Panc1 (cell line): ENCODE measurements around the gene HEMGN. TPM values are rescaled to one million over a fixed set of nuclear protein-coding genes. Genes with fewer than 3 reads are reported as not detected.

Experiments
- ATAC-seq: fragments of 200-7000 bp; cut with Tn5 transposase; 2 replicates; pipeline ENCODE4 v1.9.1; 2020; ENCODE audit warnings: mild to moderate bottlenecking, moderate library complexity
- BruUV-seq: library from RNA; stranded (reverse); fragments of 400-500 nt; replicated peaks from 2 replicates; lab custom pipeline; 2021; lab: Mats Ljungman, UMichigan
- CTCF ChIA-PET: fragments of 300-600 bp; sonication (Branson Sonifier 250); formaldehyde crosslinking; loops from one replicate; lab custom pipeline; 2022; ENCODE audit warnings: antibody characterized with exemption; lab: Charles Lee
- POLR2A ChIA-PET: fragments of 300-600 bp; sonication (Branson Sonifier 250); formaldehyde crosslinking; loops from one replicate; lab custom pipeline; 2022; ENCODE audit warnings: antibody characterized with exemption; lab: Charles Lee
- DNase-seq: peaks from one replicate; pipeline ENCODE4 v3.0.0-alpha.2; 2010; ENCODE audit warnings: low read depth, low spot score
- H3K27ac ChIP-seq: 2 replicates; pipeline ENCODE4 v1.5.1; 2011; ENCODE audit warnings: mild to moderate bottlenecking, low read length, inconsistent platforms
- H3K27me3 ChIP-seq: fragments of 200-500 bp; sonication (Bioruptor generic); 2 replicates; pipeline ENCODE4 v1.6.0; 2014; ENCODE audit warnings: low read length, inconsistent platforms; ENCODE audit not compliant: control insufficient read depth, insufficient read depth
- H3K36me3 ChIP-seq: fragments of 200-500 bp; sonication (Bioruptor generic); 2 replicates; pipeline ENCODE4 v1.5.1; 2014; ENCODE audit warnings: inconsistent platforms, mild to moderate bottlenecking, low read length, moderate library complexity; ENCODE audit not compliant: control insufficient read depth, insufficient read depth
- H3K4me1 ChIP-seq: 2 replicates; pipeline ENCODE4 v1.5.1; 2011; ENCODE audit warnings: inconsistent platforms, mild to moderate bottlenecking, low read length, moderate library complexity; ENCODE audit not compliant: control insufficient read depth, insufficient read depth
- H3K4me3 ChIP-seq, 2 experiments: 2 replicates each; pipeline ENCODE4 v1.5.1; 2011 to 2012; ENCODE audit warnings: low read depth in 2 of 2, low read length in 2 of 2, mild to moderate bottlenecking in 2 of 2, inconsistent platforms in 1 of 2, moderate library complexity in 1 of 2
- H3K9me3 ChIP-seq: fragments of 200-500 bp; sonication (Bioruptor generic); 2 replicates; pipeline ENCODE4 v1.5.1; 2014; ENCODE audit warnings: low read depth, mild to moderate bottlenecking, inconsistent platforms, low read length, moderate library complexity; ENCODE audit not compliant: control insufficient read depth, insufficient read depth
- CTCF ChIP-seq: fragments of 450-650 bp; IDR thresholded peaks from 2 replicates; pipeline ENCODE4 v1.5.1; 2017; ENCODE audit warnings: mild to moderate bottlenecking
- POLR2AphosphoS5 ChIP-seq: IDR thresholded peaks from 2 replicates; pipeline ENCODE4 v1.6.1; 2012; ENCODE audit warnings: mild to moderate bottlenecking, low read depth, low read length, moderate library complexity
- SIN3A ChIP-seq: IDR thresholded peaks from 2 replicates; pipeline ENCODE4 v1.6.1; 2012; ENCODE audit warnings: low read depth, mild to moderate bottlenecking, low read length, moderate library complexity, borderline replicate concordance; ENCODE audit not compliant: insufficient read depth
- TCF7L2 ChIP-seq: IDR thresholded peaks from 2 replicates; pipeline ENCODE4 v1.6.1; 2011; ENCODE audit warnings: mild to moderate bottlenecking, low read depth, low read length, inconsistent platforms
- in situ Hi-C: cut with HindIII; loops from 2 replicates; pipeline ENCODE4 v1.10.0; 2016; ENCODE audit warnings: low sequenced_read_pairs, low pct_unique_long_range_greater_than_20kb
- intact Hi-C: fragments of 100-400 bp; cut with micrococcal nuclease; formaldehyde crosslinking; loops from one replicate; pipeline ENCODE4 v1.10.0; 2022; ENCODE audit not compliant: unreplicated experiment
- total RNA-seq: library from RNA; stranded (reverse); gene quantifications from one replicate; pipeline ENCODE4 v1.2.1, GENCODE V29; 2021; ENCODE audit not compliant: unreplicated experiment
- TF ChIP-seq, protein P1 (sequence below), 2 experiments: IDR thresholded peaks; 2 replicates each; pipeline ENCODE4 v1.6.1; 2011 to 2012; ENCODE audit warnings: low read depth in 2 of 2, control low read depth in 1 of 2, low read length in 1 of 2, mild to moderate bottlenecking in 1 of 2, moderate library complexity in 1 of 2; ENCODE audit not compliant: insufficient read depth in 1 of 2

Gene HEMGN
- total RNA-seq, 1 experiment from 2014 or later: not detected

DNA sequence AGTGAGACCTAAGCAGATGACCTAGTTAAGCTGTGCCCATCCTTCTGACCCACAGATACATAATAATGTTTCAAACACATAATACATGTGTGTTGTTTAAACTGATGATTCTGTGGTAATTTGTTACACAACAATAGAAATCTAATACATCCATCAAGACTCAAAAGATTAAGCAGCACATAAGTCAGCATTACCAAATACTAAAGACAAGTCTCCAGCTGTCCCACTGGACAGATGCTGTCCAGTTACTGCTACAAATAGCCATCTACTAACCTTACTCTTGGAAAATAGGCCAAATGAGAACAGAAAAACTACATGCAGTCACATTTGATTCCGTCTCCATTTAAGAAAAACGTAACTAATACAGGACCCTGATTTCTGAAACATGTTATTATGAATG lies 26.4 kb downstream of the HEMGN start:
- H3K9me3 ChIP-seq: no peaks in the 10 kb centered on the region
- no peaks in the 10 kb centered on the region for H3K27me3 ChIP-seq
- no peak overlapping the region for H3K27ac ChIP-seq
- in situ Hi-C loops: no loop called here
- ATAC-seq (no peak), DNase-seq (no peak)
- H3K36me3 ChIP-seq: no peaks in the 10 kb centered on the region; the same call in none of the 2 replicates
- ChIA-PET CTCF (no interaction called here), POLR2A (interaction anchor here (0.5 kb wide), 1 partner anchor 185 kb away, joined by 3 read pairs; no protein-coding TSS in a partner anchor)
- no peak overlapping the region for H3K4me3 ChIP-seq
- TF ChIP-seq POLR2AphosphoS5 (no peak), CTCF (no peak), TCF7L2 (no peak), SIN3A (no peak)
- TF ChIP-seq, protein P1, sequence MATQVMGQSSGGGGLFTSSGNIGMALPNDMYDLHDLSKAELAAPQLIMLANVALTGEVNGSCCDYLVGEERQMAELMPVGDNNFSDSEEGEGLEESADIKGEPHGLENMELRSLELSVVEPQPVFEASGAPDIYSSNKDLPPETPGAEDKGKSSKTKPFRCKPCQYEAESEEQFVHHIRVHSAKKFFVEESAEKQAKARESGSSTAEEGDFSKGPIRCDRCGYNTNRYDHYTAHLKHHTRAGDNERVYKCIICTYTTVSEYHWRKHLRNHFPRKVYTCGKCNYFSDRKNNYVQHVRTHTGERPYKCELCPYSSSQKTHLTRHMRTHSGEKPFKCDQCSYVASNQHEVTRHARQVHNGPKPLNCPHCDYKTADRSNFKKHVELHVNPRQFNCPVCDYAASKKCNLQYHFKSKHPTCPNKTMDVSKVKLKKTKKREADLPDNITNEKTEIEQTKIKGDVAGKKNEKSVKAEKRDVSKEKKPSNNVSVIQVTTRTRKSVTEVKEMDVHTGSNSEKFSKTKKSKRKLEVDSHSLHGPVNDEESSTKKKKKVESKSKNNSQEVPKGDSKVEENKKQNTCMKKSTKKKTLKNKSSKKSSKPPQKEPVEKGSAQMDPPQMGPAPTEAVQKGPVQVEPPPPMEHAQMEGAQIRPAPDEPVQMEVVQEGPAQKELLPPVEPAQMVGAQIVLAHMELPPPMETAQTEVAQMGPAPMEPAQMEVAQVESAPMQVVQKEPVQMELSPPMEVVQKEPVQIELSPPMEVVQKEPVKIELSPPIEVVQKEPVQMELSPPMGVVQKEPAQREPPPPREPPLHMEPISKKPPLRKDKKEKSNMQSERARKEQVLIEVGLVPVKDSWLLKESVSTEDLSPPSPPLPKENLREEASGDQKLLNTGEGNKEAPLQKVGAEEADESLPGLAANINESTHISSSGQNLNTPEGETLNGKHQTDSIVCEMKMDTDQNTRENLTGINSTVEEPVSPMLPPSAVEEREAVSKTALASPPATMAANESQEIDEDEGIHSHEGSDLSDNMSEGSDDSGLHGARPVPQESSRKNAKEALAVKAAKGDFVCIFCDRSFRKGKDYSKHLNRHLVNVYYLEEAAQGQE (IDR thresholded peaks at IDR 0.05; ENCODE audit: insufficient read depth in 1 of 2, low read depth in 2 of 2, low read length in 1 of 2): no peak
- intact Hi-C loops: no loop called here
- BruUV-seq: no TSS peak
- H3K4me1 ChIP-seq: no peaks in the 10 kb centered on the region

DNA sequence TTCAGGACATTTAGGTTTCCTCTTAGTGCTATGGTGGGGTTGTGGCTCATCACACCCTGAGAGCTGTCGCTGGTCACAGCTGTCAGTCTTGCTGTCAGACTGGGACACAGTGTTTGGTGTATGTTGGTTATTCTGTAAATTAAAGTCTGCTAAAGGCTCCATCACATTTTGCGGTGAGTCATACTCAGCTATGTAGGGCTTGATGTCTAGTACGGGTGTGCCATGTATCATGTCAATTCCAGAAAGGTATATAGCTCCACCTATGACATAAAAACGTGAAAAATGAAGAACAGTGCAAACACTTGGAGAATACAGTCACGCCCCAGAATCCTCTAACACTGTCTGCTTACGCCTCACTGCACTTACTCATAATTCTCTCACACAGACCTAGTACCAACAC lies 27.6 kb downstream of the HEMGN start:
- Histone ChIP-seq H3K4me1 (no peaks in the 10 kb centered on the region), H3K27me3 (no peaks in the 10 kb centered on the region), H3K4me3 (no peak overlapping the region), H3K36me3 (no peaks in the 10 kb centered on the region; the same call in none of the 2 replicates), H3K27ac (no peak overlapping the region), H3K9me3 (no peaks in the 10 kb centered on the region)
- no peak for ATAC-seq
- no peak for DNase-seq
- in situ Hi-C loops (no loop called here), intact Hi-C loops (no loop called here)
- CTCF ChIA-PET: interaction anchor here (0.6 kb wide), 1 partner anchor 9 kb away, joined by 3 read pairs; no protein-coding TSS in a partner anchor
- BruUV-seq: no TSS peak
- TF ChIP-seq POLR2AphosphoS5 (no peak), SIN3A (no peak), CTCF (no peak), TCF7L2 (no peak)
- TF ChIP-seq, protein P1 (IDR thresholded peaks at IDR 0.05; ENCODE audit: insufficient read depth in 1 of 2, low read depth in 2 of 2, low read length in 1 of 2): no peak
- POLR2A ChIA-PET: no interaction called here
